IMR-90 (cell line): ENCODE results near the gene HES4. TPM values are rescaled to one million over a fixed set of nuclear protein-coding genes. Genes with fewer than 3 reads are reported as not detected.

Experiments used
- ATAC-seq: fragments of 200-7000 bp; cut with Tn5 transposase; 2 replicates; pipeline ENCODE4 v1.9.1; 2020; ENCODE audit warnings: low read depth, mild to moderate bottlenecking, moderate library complexity
- BruUV-seq: library from RNA; stranded (reverse); fragments of 400-500 nt; replicated peaks from 2 replicates; lab custom pipeline; 2021; lab: Mats Ljungman, UMichigan
- CTCF ChIA-PET: fragments of 300-600 bp; formaldehyde crosslinking; extraction: SDS; loops from one replicate; lab custom pipeline; 2021; ENCODE audit warnings: antibody characterized with exemption; lab: Yijun Ruan, JAX
- POLR2A ChIA-PET: fragments of 300-600 bp; sonication (Branson Sonifier 250); formaldehyde crosslinking; loops from one replicate; lab custom pipeline; 2022; ENCODE audit warnings: antibody characterized with exemption; ENCODE audit not compliant: unreplicated experiment; lab: Charles Lee
- DNase-seq: peaks from one replicate; pipeline ENCODE4 v3.0.0; 2013
- H2AFZ ChIP-seq: replicated peaks from 2 replicates; pipeline ENCODE3; 2013; ENCODE audit warnings: low read length, mild to moderate bottlenecking; ENCODE audit not compliant: poor library complexity
- H2AK5ac ChIP-seq: 2 replicates; pipeline ENCODE4 v1.6.1; 2013; ENCODE audit warnings: low read depth, low read length, inconsistent platforms
- H2AK9ac ChIP-seq: replicated peaks from 2 replicates; pipeline ENCODE3; 2013; ENCODE audit warnings: mild to moderate bottlenecking, low read depth, low read length, moderate library complexity; ENCODE audit not compliant: poor library complexity
- H2BK120ac ChIP-seq: 2 replicates; pipeline ENCODE4 v1.6.1; 2013; ENCODE audit warnings: low read depth, low read length, inconsistent platforms
- H2BK15ac ChIP-seq: 3 replicates; pipeline ENCODE4 v1.6.1; 2013; ENCODE audit warnings: low read depth, low read length, inconsistent platforms
- H2BK20ac ChIP-seq: 2 replicates; pipeline ENCODE4 v1.6.1; 2013; ENCODE audit warnings: low read depth, mild to moderate bottlenecking, inconsistent platforms, low read length, moderate library complexity
- H2BK5ac ChIP-seq: 2 replicates; pipeline ENCODE4 v1.6.1; 2013; ENCODE audit warnings: mild to moderate bottlenecking, low read depth, low read length, inconsistent platforms; ENCODE audit not compliant: poor library complexity, severe bottlenecking
- H3K14ac ChIP-seq: replicated peaks from 2 replicates; pipeline ENCODE4 v1.6.1; 2013; ENCODE audit warnings: low read depth, low read length, inconsistent platforms
- H3K18ac ChIP-seq: 2 replicates; pipeline ENCODE4 v1.6.1; 2013; ENCODE audit warnings: low read depth, low read length, control low read depth
- H3K23ac ChIP-seq: 2 replicates; pipeline ENCODE4 v1.6.1; 2013; ENCODE audit warnings: low read depth, low read length, inconsistent platforms
- H3K27ac ChIP-seq: 2 replicates; pipeline ENCODE4 v1.5.1; 2013; ENCODE audit warnings: mild to moderate bottlenecking, control low read depth, low read length; ENCODE audit not compliant: insufficient read depth
- H3K27me3 ChIP-seq: 2 replicates; pipeline ENCODE4 v1.6.1; 2013; ENCODE audit warnings: low read length; ENCODE audit not compliant: control insufficient read depth, insufficient read depth
- H3K36me3 ChIP-seq: 2 replicates; pipeline ENCODE4 v1.6.1; 2013; ENCODE audit warnings: low read length, mixed read lengths; ENCODE audit not compliant: control insufficient read depth, insufficient read depth
- H3K4ac ChIP-seq: 2 replicates; pipeline ENCODE4 v1.6.1; 2013; ENCODE audit warnings: low read depth, low read length, inconsistent platforms
- H3K4me1 ChIP-seq: 2 replicates; pipeline ENCODE4 v1.6.1; 2013; ENCODE audit warnings: low read length, mixed read lengths; ENCODE audit not compliant: control insufficient read depth, insufficient read depth
- H3K4me2 ChIP-seq: 2 replicates; pipeline ENCODE4 v1.6.1; 2013; ENCODE audit warnings: low read depth, mild to moderate bottlenecking, control low read depth, low read length, moderate library complexity
- H3K4me3 ChIP-seq: 2 replicates; pipeline ENCODE4 v1.5.1; 2013; ENCODE audit warnings: low read depth, mild to moderate bottlenecking, control low read depth, low read length, moderate library complexity; ENCODE audit not compliant: insufficient read depth
- H3K56ac ChIP-seq: 2 replicates; pipeline ENCODE4 v1.6.1; 2013; ENCODE audit warnings: low read length, inconsistent platforms; ENCODE audit not compliant: insufficient read depth; ENCODE audit errors: extremely low read depth
- H3K79me1 ChIP-seq, 2 experiments: 2 replicates each; pipeline ENCODE4 v1.6.1; 2013; ENCODE audit warnings: low read length in 2 of 2, inconsistent platforms in 1 of 2, low read depth in 1 of 2
- H3K9ac ChIP-seq: 2 replicates; pipeline ENCODE4 v1.6.1; 2013; ENCODE audit warnings: low read depth, low read length, control low read depth
- H3K9me1 ChIP-seq: 2 replicates; pipeline ENCODE4 v1.6.1; 2013; ENCODE audit warnings: low read length, inconsistent platforms; ENCODE audit not compliant: insufficient read depth
- H3K9me3 ChIP-seq: 2 replicates; pipeline ENCODE4 v1.6.1; 2013; ENCODE audit warnings: low read length; ENCODE audit not compliant: control insufficient read depth, insufficient read depth
- H4K20me1 ChIP-seq: 2 replicates; pipeline ENCODE4 v1.6.1; 2013; ENCODE audit warnings: low read length, inconsistent platforms; ENCODE audit not compliant: insufficient read depth
- H4K5ac ChIP-seq: 2 replicates; pipeline ENCODE4 v1.6.1; 2013; ENCODE audit warnings: mild to moderate bottlenecking, low read depth, low read length, control low read depth
- H4K8ac ChIP-seq, 2 experiments: 2 replicates each; pipeline ENCODE4 v1.6.1; 2013; ENCODE audit warnings: low read depth in 2 of 2, low read length in 2 of 2, control low read depth in 1 of 2, inconsistent platforms in 1 of 2
- H4K91ac ChIP-seq: 2 replicates; pipeline ENCODE4 v1.6.1; 2013; ENCODE audit warnings: low read depth, low read length, inconsistent platforms; ENCODE audit not compliant: insufficient read depth
- BHLHE40 ChIP-seq: fragments of 150-350 bp; IDR thresholded peaks from 2 replicates; pipeline ENCODE4 v1.6.1; 2016; ENCODE audit warnings: mild to moderate bottlenecking, low read depth, low read length
- CEBPB ChIP-seq: IDR thresholded peaks from 2 replicates; pipeline ENCODE4 v1.6.1; 2012; ENCODE audit warnings: low read depth, low read length, improper control_type of control experiment
- CHD1 ChIP-seq: IDR thresholded peaks from 2 replicates; pipeline ENCODE4 v1.6.1; 2012; ENCODE audit warnings: low read depth, low read length, improper control_type of control experiment
- FOS ChIP-seq: fragments of 150-350 bp; IDR thresholded peaks from 2 replicates; pipeline ENCODE4 v1.6.1; 2016; ENCODE audit warnings: low read depth, low read length
- MAFK ChIP-seq: IDR thresholded peaks from 2 replicates; pipeline ENCODE4 v1.6.1; 2012; ENCODE audit warnings: low read depth, low read length, improper control_type of control experiment
- MXI1 ChIP-seq: IDR thresholded peaks from 2 replicates; pipeline ENCODE4 v1.6.1; 2012; ENCODE audit warnings: low read depth, mild to moderate bottlenecking, low read length, moderate library complexity, borderline replicate concordance
- POLR2A ChIP-seq: IDR thresholded peaks from 2 replicates; pipeline ENCODE4 v1.6.1; 2012; ENCODE audit warnings: mild to moderate bottlenecking, low read depth, low read length
- RAD21 ChIP-seq: IDR thresholded peaks from 2 replicates; pipeline ENCODE4 v1.6.1; 2012; ENCODE audit warnings: low read length, improper control_type of control experiment
- RCOR1 ChIP-seq: IDR thresholded peaks from 2 replicates; pipeline ENCODE4 v1.6.1; 2012; ENCODE audit warnings: mild to moderate bottlenecking, low read length, improper control_type of control experiment; ENCODE audit not compliant: insufficient replicate concordance
- RFX5 ChIP-seq: IDR thresholded peaks from 2 replicates; pipeline ENCODE4 v1.8.0; 2012; ENCODE audit warnings: low read depth, mild to moderate bottlenecking, low read length, moderate library complexity
- SMC3 ChIP-seq: fragments of 150-350 bp; IDR thresholded peaks from 2 replicates; pipeline ENCODE4 v1.6.1; 2016; ENCODE audit warnings: low read depth, mild to moderate bottlenecking, antibody characterized with exemption, low read length, moderate library complexity
- WGBS, 2 experiments: methylation state at CpG; one replicate each; pipeline versions ENCODE4 v1.1.5 to v1.1.7; 2013; ENCODE audit warnings: missing lambda C conversion rate in 2 of 2; ENCODE audit not compliant: insufficient read length in 1 of 2; ENCODE audit errors: extremely low coverage in 2 of 2; 5-methylcytosine and 5-hydroxymethylcytosine counted together
- dilution Hi-C: fragments of 300-500 bp; cut with HindIII; formaldehyde crosslinking; loops from one replicate; pipeline ENCODE4 v1.14.3; 2018; ENCODE audit warnings: low sequenced_read_pairs; ENCODE audit not compliant: unreplicated experiment
- in situ Hi-C: fragments of 300-500 bp; cut with MboI; formaldehyde crosslinking; loops from 3 replicates; pipeline ENCODE4 v1.14.3; 2019; ENCODE audit warnings: low sequenced_read_pairs, inconsistent platforms, mixed read lengths
- intact Hi-C: fragments of 100-400 bp; cut with micrococcal nuclease; formaldehyde crosslinking; loops from 2 replicates; pipeline ENCODE4 v1.10.0; 2022
- polyA plus RNA-seq, 3 experiments: library from polyadenylated mRNA; depleted of rRNA; stranded (reverse); fragments of >200 nt; gene quantifications; 2 replicates each; pipeline ENCODE4 v1.2.3, GENCODE V29; 2012; ENCODE audit warnings: low replicate concordance in 1 of 3
- total RNA-seq: library from RNA; depleted of rRNA; stranded (reverse); fragments of >200 nt; gene quantifications from 2 replicates; pipeline ENCODE4 v1.2.3, GENCODE V29; 2012
- TF ChIP-seq, protein P1 (sequence below): conservative IDR thresholded peaks from 2 replicates; pipeline ENCODE4 v1.5.1; 2012; ENCODE audit warnings: mild to moderate bottlenecking, low read depth, low read length, improper control_type of control experiment
- TF ChIP-seq, protein P2 (sequence below): fragments of 150-350 bp; IDR thresholded peaks from 2 replicates; pipeline ENCODE4 v1.6.1; 2017; ENCODE audit warnings: mild to moderate bottlenecking, antibody characterized with exemption, low read length, low read depth

The HES4 gene
- total and polyA plus RNA-seq, 2 of the 4 experiments (the other 2 are of a cell fraction) = 1.4 to 11.7 TPM

- no peak overlapping the region for H2BK20ac ChIP-seq
- no peak overlapping the region for H3K18ac ChIP-seq
- H2AK5ac ChIP-seq = peak overlapping the region; percentile 46
- POLR2A ChIA-PET = no interaction called here
- no peak overlapping the region; the same call in 1 of the 2 replicates for H3K56ac ChIP-seq
- peak overlapping the region; percentile 44; the same call in 1 of the 2 replicates for H3K14ac ChIP-seq
- peak overlapping the region; percentile 59 for H3K4me3 ChIP-seq
- intact Hi-C loops = loop anchor here (5.0 kb wide), 1 partner anchor 56 kb away; no protein-coding TSS in a partner anchor
- H3K4me1 ChIP-seq = peaks cover 12% of the 10 kb centered on the region
- WGBS, 2 experiments = 3% methylated on average over 27 of the region's 58 CpGs; no CpG with 5 or more reads in 1 of the 2 experiments
- H3K79me1 ChIP-seq = peaks cover 9 to 35% of the 10 kb centered on the region in 2 experiments; a peak in 3 of 4 replicates
- no peak for TF ChIP-seq CEBPB
- TF ChIP-seq CHD1 = no peak
- TF ChIP-seq, protein P1, sequence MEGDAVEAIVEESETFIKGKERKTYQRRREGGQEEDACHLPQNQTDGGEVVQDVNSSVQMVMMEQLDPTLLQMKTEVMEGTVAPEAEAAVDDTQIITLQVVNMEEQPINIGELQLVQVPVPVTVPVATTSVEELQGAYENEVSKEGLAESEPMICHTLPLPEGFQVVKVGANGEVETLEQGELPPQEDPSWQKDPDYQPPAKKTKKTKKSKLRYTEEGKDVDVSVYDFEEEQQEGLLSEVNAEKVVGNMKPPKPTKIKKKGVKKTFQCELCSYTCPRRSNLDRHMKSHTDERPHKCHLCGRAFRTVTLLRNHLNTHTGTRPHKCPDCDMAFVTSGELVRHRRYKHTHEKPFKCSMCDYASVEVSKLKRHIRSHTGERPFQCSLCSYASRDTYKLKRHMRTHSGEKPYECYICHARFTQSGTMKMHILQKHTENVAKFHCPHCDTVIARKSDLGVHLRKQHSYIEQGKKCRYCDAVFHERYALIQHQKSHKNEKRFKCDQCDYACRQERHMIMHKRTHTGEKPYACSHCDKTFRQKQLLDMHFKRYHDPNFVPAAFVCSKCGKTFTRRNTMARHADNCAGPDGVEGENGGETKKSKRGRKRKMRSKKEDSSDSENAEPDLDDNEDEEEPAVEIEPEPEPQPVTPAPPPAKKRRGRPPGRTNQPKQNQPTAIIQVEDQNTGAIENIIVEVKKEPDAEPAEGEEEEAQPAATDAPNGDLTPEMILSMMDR = no peak
- TF ChIP-seq SMC3 = no peak
- TF ChIP-seq, protein P2, sequence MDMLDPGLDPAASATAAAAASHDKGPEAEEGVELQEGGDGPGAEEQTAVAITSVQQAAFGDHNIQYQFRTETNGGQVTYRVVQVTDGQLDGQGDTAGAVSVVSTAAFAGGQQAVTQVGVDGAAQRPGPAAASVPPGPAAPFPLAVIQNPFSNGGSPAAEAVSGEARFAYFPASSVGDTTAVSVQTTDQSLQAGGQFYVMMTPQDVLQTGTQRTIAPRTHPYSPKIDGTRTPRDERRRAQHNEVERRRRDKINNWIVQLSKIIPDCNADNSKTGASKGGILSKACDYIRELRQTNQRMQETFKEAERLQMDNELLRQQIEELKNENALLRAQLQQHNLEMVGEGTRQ = no peak
- no peak for TF ChIP-seq RFX5
- no peak for TF ChIP-seq RAD21
- no peak for TF ChIP-seq POLR2A
- TF ChIP-seq FOS = no peak
- TF ChIP-seq MXI1 = no peak
- no peak for TF ChIP-seq RCOR1
- no peak for TF ChIP-seq BHLHE40
- TF ChIP-seq MAFK = no peak
- H3K9me3 ChIP-seq = no peaks in the 10 kb centered on the region
- BruUV-seq = no TSS peak
- dilution Hi-C loops = no loop called here
- H4K20me1 ChIP-seq = peaks cover 4% of the 10 kb centered on the region
- H2BK5ac ChIP-seq = no peak overlapping the region
- H3K36me3 ChIP-seq = no peaks in the 10 kb centered on the region
- ATAC-seq = no peak
- no peaks in the 10 kb centered on the region for H3K27me3 ChIP-seq
- peak overlapping the region; percentile 24; the same call in 1 of the 2 replicates for H3K23ac ChIP-seq
- H2AFZ ChIP-seq = peak overlapping the region; percentile 89
- H3K4me2 ChIP-seq = peak overlapping the region; percentile 68
- peak overlapping the region; percentile 88 for H3K4ac ChIP-seq
- H4K91ac ChIP-seq = peak overlapping the region; percentile 69
- in situ Hi-C loops = no loop called here
- no peak for DNase-seq
- H4K5ac ChIP-seq = 0 out of 2 replicates have a peak overlapping the region, but pooled peaks have one; percentile 2
- no peak overlapping the region; the same call in 2 of the 3 replicates for H2BK15ac ChIP-seq
- peak overlapping the region; percentile 51 to 85 for H4K8ac ChIP-seq
- no peaks in the 10 kb centered on the region for H3K9me1 ChIP-seq
- peak overlapping the region; percentile 1; the same call in 1 of the 2 replicates for H3K27ac ChIP-seq
- CTCF ChIA-PET = interaction anchor here (1.0 to 1.6 kb wide), 2 partner anchors 12 to 18 kb away, joined by 3 to 4 read pairs; partner anchors contain the start of gene ISG15
- H2BK120ac ChIP-seq = no peak overlapping the region
- peak overlapping the region; percentile 95 for H2AK9ac ChIP-seq
- H3K9ac ChIP-seq = peak overlapping the region; percentile 18; the same call in 1 of the 2 replicates
These were observed 1.3 kb upstream of the HES4 start for GRCh38 chr1:1001057-1001783.
